ENCODE results near the gene FMR1. TPM values are rescaled to one million over a fixed set of nuclear protein-coding genes. Genes with fewer than 3 reads are reported as not detected.

Gene FMR1
- total RNA-seq, 1 experiment from 2014 or later, result 24.4 TPM

- TF ChIP-seq CTCF (conservative IDR thresholded peaks at IDR 0.05; ENCODE audit: low read depth, low read length) (no peak), EZH2phosphoT487 (IDR thresholded peaks at IDR 0.05; ENCODE audit: borderline replicate concordance, low read length) (no peak), EZH2 (IDR thresholded peaks at IDR 0.05; ENCODE audit: low read length, unreplicated experiment) (no peak)
- no TSS peak for BruUV-seq (replicated peaks)
Observed at GRCh38 chrX:147962476-147962875, 50.8 kb downstream of the FMR1 start.

GRCh38 chrX:147978931-147979330 lies 67.2 kb downstream of the FMR1 start:
- no peaks in the 10 kb centered on the region for H3F3A ChIP-seq (ENCODE audit: low read length, unreplicated experiment)
- H3K36me3 ChIP-seq (ENCODE audit: low read depth, low read length), result no peaks in the 10 kb centered on the region
- no peak overlapping the region for H2AFZ ChIP-seq (ENCODE audit: low read length)
- BruUV-seq (replicated peaks), result no TSS peak
- no peak for TF ChIP-seq EZH2phosphoT487 (IDR thresholded peaks at IDR 0.05; ENCODE audit: borderline replicate concordance, low read length)
- TF ChIP-seq CTCF (conservative IDR thresholded peaks at IDR 0.05; ENCODE audit: low read depth, low read length), result no peak
- TF ChIP-seq EZH2 (IDR thresholded peaks at IDR 0.05; ENCODE audit: low read length, unreplicated experiment), result no peak
- no peaks in the 10 kb centered on the region for H3K27me3 ChIP-seq (ENCODE audit: low read length)
- CTCF ChIA-PET, result no interaction called here
- DNase-seq, result peak; percentile 21
- ATAC-seq, result no peak
- POLR2A ChIA-PET (ENCODE audit: unreplicated experiment), result no interaction called here
- H3K9me2 ChIP-seq (replicated peaks; ENCODE audit: low read length), result no peaks in the 10 kb centered on the region
- H3K9ac ChIP-seq (ENCODE audit: low read length), result no peak overlapping the region
- no peak overlapping the region for H3K27ac ChIP-seq (ENCODE audit: low read length)
- H4K20me1 ChIP-seq (ENCODE audit: low read length), result no peaks in the 10 kb centered on the region
- no peak overlapping the region for H3K4me3 ChIP-seq (ENCODE audit: low read length)
- H3K4me2 ChIP-seq (ENCODE audit: low read length), result no peak overlapping the region
- intact Hi-C loops (cut with micrococcal nuclease), result no loop called here
- no peaks in the 10 kb centered on the region for H3K79me2 ChIP-seq (ENCODE audit: low read length)
- H3K4me1 ChIP-seq (ENCODE audit: insufficient read depth, low read length), result no peaks in the 10 kb centered on the region
- H3K9me3 ChIP-seq (ENCODE audit: low read length), result no peaks in the 10 kb centered on the region

More at GRCh38 chrX:147962476-147962875, 50.8 kb downstream of the FMR1 start:
- H3K9me2 ChIP-seq (replicated peaks; ENCODE audit: low read length), result no peaks in the 10 kb centered on the region
- H2AFZ ChIP-seq (ENCODE audit: low read length), result no peak overlapping the region
- H3K4me2 ChIP-seq (ENCODE audit: low read length), result no peak overlapping the region
- no peaks in the 10 kb centered on the region for H3K79me2 ChIP-seq (ENCODE audit: low read length)
- H4K20me1 ChIP-seq (ENCODE audit: low read length), result no peaks in the 10 kb centered on the region
- ATAC-seq (no peak), DNase-seq (no peak)
- no peaks in the 10 kb centered on the region for H3F3A ChIP-seq (ENCODE audit: low read length, unreplicated experiment)
- intact Hi-C loops (cut with micrococcal nuclease), result no loop called here
- H3K4me1 ChIP-seq (ENCODE audit: insufficient read depth, low read length), result no peaks in the 10 kb centered on the region
- no peaks in the 10 kb centered on the region for H3K27me3 ChIP-seq (ENCODE audit: low read length)
- H3K4me3 ChIP-seq (ENCODE audit: low read length), result no peak overlapping the region
- no peaks in the 10 kb centered on the region for H3K36me3 ChIP-seq (ENCODE audit: low read depth, low read length)
- no peak overlapping the region for H3K27ac ChIP-seq (ENCODE audit: low read length)
- ChIA-PET POLR2A (ENCODE audit: unreplicated experiment) (no interaction called here), CTCF (no interaction called here)
- no peaks in the 10 kb centered on the region for H3K9me3 ChIP-seq (ENCODE audit: low read length)
- no peak overlapping the region for H3K9ac ChIP-seq (ENCODE audit: low read length)

DNA sequence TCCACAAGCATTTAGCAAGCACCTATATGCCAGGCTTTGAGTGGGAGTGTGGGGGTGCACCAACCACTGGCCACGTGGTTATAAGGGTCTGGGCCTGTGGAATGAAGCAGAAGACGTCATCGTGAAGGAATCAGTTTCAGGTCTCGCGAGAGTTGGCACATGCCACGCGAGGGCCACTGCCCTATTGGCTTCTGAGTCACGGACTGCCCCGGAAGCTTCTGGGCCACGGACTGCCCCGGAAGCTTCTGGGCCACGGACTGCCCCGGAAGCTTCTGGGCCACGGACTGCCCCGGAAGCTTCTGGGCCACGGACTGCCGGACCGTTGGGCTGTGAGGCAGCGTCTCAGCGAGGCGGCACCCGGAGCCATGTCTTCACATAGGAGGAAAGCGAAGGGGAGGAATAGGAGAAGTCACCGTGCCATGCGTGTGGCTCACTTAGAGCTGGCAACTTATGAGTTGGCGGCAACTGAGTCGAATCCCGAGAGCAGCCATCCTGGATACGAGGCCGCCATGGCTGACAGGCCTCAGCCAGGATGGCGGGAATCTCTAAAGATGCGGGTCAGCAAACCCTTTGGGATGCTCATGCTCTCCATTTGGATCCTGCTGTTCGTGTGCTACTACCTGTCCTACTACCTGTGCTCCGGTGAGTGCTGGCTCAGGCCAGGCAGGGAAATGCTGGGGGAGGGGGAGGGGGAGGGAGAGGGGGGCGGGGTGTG lies 69.5 kb downstream of the FMR1 start, which contains the start of gene FMR1NB:
Gene FMR1NB, plus strand, starts transcription at position 300 of the 715 bp plus-strand sequence. Its CDS starts 66 bp downstream, at position 366.
- Histone ChIP-seq H3F3A (ENCODE audit: low read length, unreplicated experiment) (no peaks in the 10 kb centered on the region), H2AFZ (ENCODE audit: low read length) (no peak within 1 kb of the TSS), H3K79me2 (ENCODE audit: low read length) (no peaks in the 10 kb centered on the region), H3K9ac (ENCODE audit: low read length) (no peak within 1 kb of the TSS), H3K9me3 (ENCODE audit: low read length) (no peaks in the 10 kb centered on the region), H3K36me3 (ENCODE audit: low read depth, low read length) (no peaks in the 10 kb centered on the region), H3K27me3 (ENCODE audit: low read length) (no peaks in the 10 kb centered on the region), H3K27ac (ENCODE audit: low read length) (no peak within 1 kb of the TSS), H3K4me3 (ENCODE audit: low read length) (no peak within 1 kb of the TSS), H3K4me2 (ENCODE audit: low read length) (no peak within 1 kb of the TSS), H3K4me1 (ENCODE audit: insufficient read depth, low read length) (no peaks in the 10 kb centered on the region), H3K9me2 (replicated peaks; ENCODE audit: low read length) (no peaks in the 10 kb centered on the region), H4K20me1 (ENCODE audit: low read length) (no peaks in the 10 kb centered on the region)
- intact Hi-C loops (cut with micrococcal nuclease), result no loop called here
- no peak for DNase-seq
- ATAC-seq, result no peak
- no TSS peak for BruUV-seq (replicated peaks)
- CTCF ChIA-PET, result no interaction called here
- POLR2A ChIA-PET (ENCODE audit: unreplicated experiment), result no interaction called here
- no peak for TF ChIP-seq CTCF (conservative IDR thresholded peaks at IDR 0.05; ENCODE audit: low read depth, low read length)
- no peak for TF ChIP-seq EZH2 (IDR thresholded peaks at IDR 0.05; ENCODE audit: low read length, unreplicated experiment)
- no peak for TF ChIP-seq EZH2phosphoT487 (IDR thresholded peaks at IDR 0.05; ENCODE audit: borderline replicate concordance, low read length)
